ENCODE measurements around the gene BLOC1S5. TPM values are rescaled to one million over a fixed set of nuclear protein-coding genes. Genes with fewer than 3 reads are reported as not detected.

Gene BLOC1S5
- total and polyA plus RNA-seq, 2 of the 8 experiments (the other 6 are each of a cell fraction or from before 2014, with no cell fraction given): 3.4 to 17.2 TPM

GRCh38 chr6:8087870-8088754 lies 23.9 kb upstream of the BLOC1S5 start:
- Histone ChIP-seq H3K23ac (ENCODE audit: insufficient read length) (no peak overlapping the region), H2BK12ac (ENCODE audit: low read depth, low read length) (no peak overlapping the region), H3K23me2 (ENCODE audit: low read depth, low read length) (no peaks in the 10 kb centered on the region), H3K27me3 (replicated peaks in 1 of 4; ENCODE audit: control insufficient read depth in 3 of 4, extremely low read depth in 1 of 4, insufficient read depth in 3 of 4, low read length in 3 of 4) (no peaks in the 10 kb centered on the region), H3K4me2 (ENCODE audit: insufficient read depth in 1 of 2, low read depth in 2 of 2, low read length in 2 of 2) (no peak overlapping the region), H2BK120ac (replicated peaks; ENCODE audit: low read depth, low read length) (no peak overlapping the region), H3K18ac (ENCODE audit: extremely low read depth, low read length) (no peak overlapping the region), H3K4me3 (ENCODE audit: extremely low read depth in 1 of 4, insufficient read depth in 2 of 4, low read depth in 3 of 4, low read length in 4 of 4) (no peak overlapping the region), H3K14ac (ENCODE audit: insufficient read length) (no peak overlapping the region), H2AK5ac (ENCODE audit: low read depth, low read length) (no peak overlapping the region), H3K36me3 (ENCODE audit: control insufficient read depth in 2 of 4, insufficient read depth in 4 of 4, low read length in 3 of 4) (peaks cover 9 to 88% (median 48%) of the 10 kb centered on the region in 4 experiments; a peak in 7 of 8 replicates), H3K9ac (replicated peaks in 1 of 4; ENCODE audit: extremely low read depth in 1 of 4, low read depth in 3 of 4, low read length in 3 of 4) (no peak overlapping the region), H4K5ac (ENCODE audit: insufficient read length, low read depth, low read length) (no peak overlapping the region), H3K4me1 (replicated peaks in 1 of 4; ENCODE audit: control insufficient read depth in 3 of 4, insufficient read depth in 4 of 4, low read length in 3 of 4) (no peaks in the 10 kb centered on the region), H2BK15ac (ENCODE audit: low read length) (no peak overlapping the region), H3K27ac (ENCODE audit: low read depth, low read length) (no peak overlapping the region), H2BK20ac (ENCODE audit: low read length) (no peak overlapping the region), H3K9me3 (ENCODE audit: insufficient read depth in 2 of 2, low read depth in 1 of 2, low read length in 1 of 2) (peaks cover 0 to 4% of the 10 kb centered on the region in 2 experiments; a peak in 1 of 4 replicates), H4K91ac (replicated peaks; ENCODE audit: insufficient read length, low read length) (no peak overlapping the region), H3K56ac (replicated peaks; ENCODE audit: insufficient read length, low read depth, low read length) (no peak overlapping the region), H2BK5ac (ENCODE audit: low read depth, low read length) (no peak overlapping the region), H3K4ac (replicated peaks; ENCODE audit: insufficient read length, low read depth, low read length) (no peak overlapping the region), H4K20me1 (replicated peaks in 1 of 2; ENCODE audit: control insufficient read depth in 1 of 2, insufficient read depth in 2 of 2, low read length in 2 of 2) (peaks cover 2 to 8% of the 10 kb centered on the region in 2 experiments), H2AFZ (ENCODE audit: low read length) (no peak overlapping the region), H3K79me1 (ENCODE audit: low read depth, low read length) (no peaks in the 10 kb centered on the region), H4K8ac (ENCODE audit: extremely low read depth, insufficient read depth, low read length) (no peak overlapping the region), H3K79me2 (ENCODE audit: control insufficient read depth in 1 of 2, insufficient read depth in 2 of 2, low read length in 2 of 2) (peaks cover 3 to 67% of the 10 kb centered on the region in 2 experiments; a peak in 3 of 4 replicates)
- no peak for DNase-seq (ENCODE audit: low read depth in 1 of 2, low spot score in 2 of 2)
- WGBS, 2 experiments (ENCODE audit: extremely low coverage in 1 of 2, insufficient coverage in 1 of 2, insufficient read length in 1 of 2, insufficient replicate concordance in 2 of 2, low coverage in 1 of 2, low lambda C conversion rate in 2 of 2, missing lambda C conversion rate in 1 of 2): 86% methylated on average over 5 of the region's 5 CpGs; no CpG with 5 or more reads in 1 of the 2 experiments
- CTCF ChIA-PET (ENCODE audit: partially characterized antibody): no interaction called here
- FAIRE-seq: no peak
- POLR2A ChIA-PET (ENCODE audit: partially characterized antibody): interaction anchor here (1.0 to 2.6 kb wide), 4 partner anchors 8 to 14 kb away, joined by 3 to 15 read pairs (median 4); partner anchors contain the start of gene EEF1E1
- TF ChIP-seq PHF8 (conservative IDR thresholded peaks at IDR 0.05; ENCODE audit: low read depth, low read length) (no peak), HDAC2 (IDR thresholded peaks at IDR 0.05; ENCODE audit: borderline replicate concordance in 1 of 2, low read depth in 2 of 2, low read length in 2 of 2) (no peak), SP1 (IDR thresholded peaks at IDR 0.05; ENCODE audit: low read depth, low read length) (no peak), POU5F1 (IDR thresholded peaks at IDR 0.05; ENCODE audit: low read depth, low read length) (no peak), FOSL1 (IDR thresholded peaks at IDR 0.05; ENCODE audit: insufficient read depth, low read depth, low read length) (no peak), KDM4A (IDR thresholded peaks at IDR 0.05; ENCODE audit: low read depth, low read length, severe bottlenecking) (no peak), RNF2 (IDR thresholded peaks at IDR 0.05; ENCODE audit: borderline replicate concordance, low read depth, low read length, missing control alignments, poor library complexity, severe bottlenecking) (no peak), CEBPB (IDR thresholded peaks at IDR 0.05; ENCODE audit: low read depth, low read length) (no peak), TAF1 (IDR thresholded peaks at IDR 0.05; ENCODE audit: low read depth, low read length) (no peak), ZNF274 (IDR thresholded peaks at IDR 0.05; ENCODE audit: borderline replicate concordance, extremely low read depth, low read length) (no peak), ASH2L (IDR thresholded peaks at IDR 0.05; ENCODE audit: low read length) (no peak), HDAC6 (IDR thresholded peaks at IDR 0.05; ENCODE audit: low read depth, low read length) (no peak)
